GM23338 (cell line): ENCODE results near the gene KDM4C. TPM values are rescaled to one million over a fixed set of nuclear protein-coding genes. Genes with fewer than 3 reads are reported as not detected.

ENCODE experiments used
- ATAC-seq: fragments of 200-7000 bp; cut with Tn5 transposase; 3 replicates; pipeline ENCODE4 v1.9.1; 2020
- DNase-seq: peaks from one replicate; pipeline ENCODE4 v3.0.0-alpha.2; 2015; ENCODE audit warnings: low spot score
- H2AFZ ChIP-seq: fragments of 200-600 bp; sonication (generic); 2 replicates; pipeline ENCODE4 v1.8.0; 2016; ENCODE audit warnings: antibody characterized with exemption, mild to moderate bottlenecking, moderate library complexity
- H3F3A ChIP-seq: fragments of 200-600 bp; sonication (generic); replicated peaks from 2 replicates; pipeline ENCODE4 v1.8.0; 2017; ENCODE audit warnings: antibody characterized with exemption, mixed run types, low read depth
- H3K27ac ChIP-seq: fragments of 200-600 bp; sonication (generic); 2 replicates; pipeline ENCODE4 v1.6.1; 2016; ENCODE audit warnings: low read depth
- H3K27me3 ChIP-seq: fragments of 200-600 bp; sonication (generic); 2 replicates; pipeline ENCODE4 v1.8.0; 2016; ENCODE audit warnings: mild to moderate bottlenecking, mixed run types, moderate library complexity; ENCODE audit not compliant: insufficient read depth
- H3K36me3 ChIP-seq: fragments of 200-600 bp; sonication (generic); 2 replicates; pipeline ENCODE4 v1.8.0; 2016; ENCODE audit warnings: mild to moderate bottlenecking; ENCODE audit not compliant: insufficient read depth
- H3K4me1 ChIP-seq: fragments of 200-600 bp; sonication (generic); 2 replicates; pipeline ENCODE4 v1.8.0; 2016; ENCODE audit warnings: mild to moderate bottlenecking, moderate library complexity; ENCODE audit not compliant: insufficient read depth
- H3K4me2 ChIP-seq: fragments of 200-600 bp; sonication (generic); 2 replicates; pipeline ENCODE4 v1.7.1; 2017; ENCODE audit warnings: mixed run types
- H3K4me3 ChIP-seq: fragments of 200-600 bp; sonication (generic); 2 replicates; pipeline ENCODE4 v1.6.1; 2016; ENCODE audit warnings: mixed run types
- H3K79me2 ChIP-seq: fragments of 200-600 bp; sonication (generic); replicated peaks from 2 replicates; pipeline ENCODE4 v1.8.0; 2017; ENCODE audit warnings: mild to moderate bottlenecking; ENCODE audit not compliant: insufficient read depth
- H3K9me2 ChIP-seq: fragments of 200-600 bp; sonication (generic); 2 replicates; pipeline ENCODE4 v1.8.0; 2017; ENCODE audit not compliant: insufficient read depth
- H4K20me1 ChIP-seq: fragments of 200-600 bp; sonication (generic); replicated peaks from 2 replicates; pipeline ENCODE4 v1.8.0; 2017; ENCODE audit warnings: mild to moderate bottlenecking; ENCODE audit not compliant: insufficient read depth
- H3K27ac Mint-ChIP-seq: 2 replicates; pipeline ENCODE4 v1.8.0; 2020; ENCODE audit warnings: inconsistent platforms, mild to moderate bottlenecking, moderate library complexity, mixed read lengths
- H3K27me3 Mint-ChIP-seq: 3 replicates; pipeline ENCODE4 v1.8.0; 2022; ENCODE audit warnings: low read depth, mild to moderate bottlenecking, moderate library complexity, mixed read lengths, inconsistent platforms; ENCODE audit not compliant: insufficient read depth, poor library complexity
- H3K36me3 Mint-ChIP-seq: 3 replicates; pipeline ENCODE4 v1.8.0; 2021; ENCODE audit warnings: low read depth, mild to moderate bottlenecking, inconsistent platforms, moderate library complexity, mixed read lengths
- H3K4me1 Mint-ChIP-seq: 3 replicates; pipeline ENCODE4 v1.8.0; 2020; ENCODE audit warnings: mild to moderate bottlenecking, inconsistent platforms, mixed read lengths
- H3K4me3 Mint-ChIP-seq: 3 replicates; pipeline ENCODE4 v1.8.0; 2021; ENCODE audit warnings: moderate library complexity, mild to moderate bottlenecking, inconsistent platforms, mixed read lengths
- H3K9me3 Mint-ChIP-seq: 3 replicates; pipeline ENCODE4 v1.8.0; 2020; ENCODE audit warnings: moderate library complexity, mild to moderate bottlenecking, inconsistent platforms, mixed read lengths
- CREB1 ChIP-seq: fragments of 250-450 bp; sonication (Bioruptor Pico); IDR thresholded peaks from 2 replicates; pipeline ENCODE4 v1.5.0; 2020; ENCODE audit warnings: low read depth, mild to moderate bottlenecking, moderate library complexity
- CTCF ChIP-seq, 2 experiments: fragments of 200-600 bp in 1 of 2; sonication (generic) in 1 of 2; conservative IDR thresholded peaks; 2 replicates each; pipeline versions ENCODE4 v1.5.1 to v1.6.1; 2016 to 2017; ENCODE audit warnings: antibody characterized with exemption in 2 of 2, low read depth in 2 of 2, mild to moderate bottlenecking in 2 of 2, moderate library complexity in 1 of 2
- ETS1 ChIP-seq: IDR thresholded peaks from 2 replicates; pipeline ENCODE4 v1.6.1; 2016; ENCODE audit warnings: antibody characterized with exemption
- EZH2 ChIP-seq: fragments of 200-600 bp; sonication (generic); IDR thresholded peaks from one replicate; pipeline ENCODE4 v1.8.0; 2017; ENCODE audit warnings: antibody characterized with exemption, mild to moderate bottlenecking, low read depth; ENCODE audit not compliant: unreplicated experiment
- EZH2phosphoT487 ChIP-seq: fragments of 200-600 bp; sonication (generic); IDR thresholded peaks from one replicate; pipeline ENCODE4 v1.8.1; 2018; ENCODE audit warnings: antibody characterized with exemption; ENCODE audit not compliant: unreplicated experiment
- JUNB ChIP-seq: IDR thresholded peaks from one replicate; pipeline ENCODE4 v1.6.1; 2016; ENCODE audit warnings: antibody characterized with exemption; ENCODE audit not compliant: unreplicated experiment
- NANOG ChIP-seq: IDR thresholded peaks from 2 replicates; pipeline ENCODE4 v1.6.1; 2016; ENCODE audit warnings: antibody characterized with exemption, borderline replicate concordance
- POLR2AphosphoS5 ChIP-seq: IDR thresholded peaks from 2 replicates; pipeline ENCODE4 v1.6.1; 2016; ENCODE audit warnings: antibody characterized with exemption, low read depth
- REST ChIP-seq: IDR thresholded peaks from one replicate; pipeline ENCODE4 v1.6.1; 2018; ENCODE audit warnings: antibody characterized with exemption; ENCODE audit not compliant: unreplicated experiment
- STAT1 ChIP-seq: IDR thresholded peaks from one replicate; pipeline ENCODE4 v1.6.1; 2016; ENCODE audit warnings: antibody characterized with exemption; ENCODE audit not compliant: unreplicated experiment
- ZNF331 ChIP-seq: fragments of 250-450 bp; sonication (Bioruptor Pico); IDR thresholded peaks from 2 replicates; pipeline ENCODE4 v1.5.0; 2020; ENCODE audit warnings: low read depth, mild to moderate bottlenecking, moderate library complexity
- ZNF462 ChIP-seq: fragments of 250-450 bp; sonication (Bioruptor Pico); IDR thresholded peaks from 2 replicates; pipeline ENCODE4 v1.5.0; 2020; ENCODE audit warnings: mild to moderate bottlenecking, moderate library complexity
- polyA plus RNA-seq: library from polyadenylated mRNA; unstranded; fragments of >200 nt; fragmentation: Nextera tagmentation; extraction: Ambion mirVana; gene quantifications from 2 replicates; pipeline ENCODE4 v1.2.1, GENCODE V29; 2016
- total RNA-seq: library from RNA; depleted of rRNA; stranded (reverse); fragments of >200 nt; shearing (Covaris generic); gene quantifications from 2 replicates; pipeline ENCODE4 v1.2.3, GENCODE V29; 2014

KDM4C gene
- total and polyA plus RNA-seq, 2 experiments from 2014 or later, result 12.0 to 43.8 TPM

- TF ChIP-seq EZH2 (no peak), POLR2AphosphoS5 (no peak), ETS1 (no peak)
Measured at GRCh38 chr9:7121055-7121454, 363.3 kb downstream of the KDM4C start (continued).

- Mint-ChIP-seq H3K4me3 (no peak overlapping the region), H3K4me1 (peaks cover 13% of the 10 kb centered on the region; the same call in 2 of the 3 replicates), H3K36me3 (no peaks in the 10 kb centered on the region), H3K9me3 (no peaks in the 10 kb centered on the region), H3K27me3 (no peaks in the 10 kb centered on the region), H3K27ac (no peak overlapping the region)
- no peak overlapping the region for H3K4me2 ChIP-seq
- no peaks in the 10 kb centered on the region for H3K4me1 ChIP-seq
- no peaks in the 10 kb centered on the region for H3K79me2 ChIP-seq
- no peak overlapping the region for H3K4me3 ChIP-seq
- no peaks in the 10 kb centered on the region for H3F3A ChIP-seq
- no peak for DNase-seq
- no peaks in the 10 kb centered on the region for H4K20me1 ChIP-seq
- no peak overlapping the region for H2AFZ ChIP-seq
- no peak overlapping the region for H3K27ac ChIP-seq
- no peaks in the 10 kb centered on the region; the same call in 1 of the 2 replicates for H3K9me2 ChIP-seq
- H3K27me3 ChIP-seq, result no peaks in the 10 kb centered on the region
- ATAC-seq, result no peak
- no peaks in the 10 kb centered on the region for H3K36me3 ChIP-seq
- no peak for TF ChIP-seq CREB1
- TF ChIP-seq REST, result no peak
- TF ChIP-seq EZH2, result no peak
- TF ChIP-seq ZNF462, result no peak
- no peak for TF ChIP-seq POLR2AphosphoS5
- no peak for TF ChIP-seq ETS1
- TF ChIP-seq STAT1, result no peak
- TF ChIP-seq EZH2phosphoT487, result no peak
- no peak for TF ChIP-seq JUNB
- TF ChIP-seq NANOG, result no peak
- no peak for TF ChIP-seq ZNF331 (CRISPR knock-in tag)
- no peak for TF ChIP-seq CTCF (conservative IDR thresholded peaks at IDR 0.05; ENCODE audit: low read depth in 2 of 2)
Measured at GRCh38 chr9:7121664-7122063, 363.9 kb downstream of the KDM4C start.
